H1 (cell line): ENCODE data around the gene SPIRE2.

Source experiments
- CBX5 ChIP-seq: fragments of 300-800, 300-1000 bp; sonication (generic); IDR thresholded peaks from 2 replicates; pipeline ENCODE4 v1.7.1; 2016; ENCODE audit warnings: antibody characterized with exemption, low read length, low read depth
- CHD1 ChIP-seq: IDR thresholded peaks from 2 replicates; pipeline ENCODE4 v1.6.1; 2012; ENCODE audit warnings: low read depth, low read length, improper control_type of control experiment
- CREB1 ChIP-seq: IDR thresholded peaks from 2 replicates; pipeline ENCODE4 v1.6.1; 2012; ENCODE audit warnings: inconsistent platforms
- CTCF ChIP-seq, 3 experiments: IDR thresholded peaks; 1 replicate in 2 of 3; 2 replicates in 1 of 3; pipeline versions ENCODE4 v1.5.1 to v1.6.1; 2011; ENCODE audit warnings: low read length in 3 of 3, mild to moderate bottlenecking in 3 of 3, inconsistent platforms in 2 of 3, low read depth in 1 of 3, moderate library complexity in 1 of 3; ENCODE audit not compliant: insufficient read depth in 1 of 3; ENCODE audit errors: control extremely low read depth in 1 of 3
- MAFK ChIP-seq: IDR thresholded peaks from 2 replicates; pipeline ENCODE4 v1.6.1; 2012; ENCODE audit warnings: low read depth, mild to moderate bottlenecking, improper control_type of control experiment, low read length
- POLR2AphosphoS5 ChIP-seq: IDR thresholded peaks from 2 replicates; pipeline ENCODE4 v1.6.1; 2011; ENCODE audit warnings: low read depth, low read length
- POU5F1 ChIP-seq: IDR thresholded peaks from 2 replicates; pipeline ENCODE4 v1.6.1; 2011; ENCODE audit warnings: low read depth, mild to moderate bottlenecking, low read length, moderate library complexity
- SP2 ChIP-seq: IDR thresholded peaks from 2 replicates; pipeline ENCODE4 v1.6.1; 2012; ENCODE audit warnings: mild to moderate bottlenecking, low read length, inconsistent platforms
- SUZ12 ChIP-seq: fragments of 200-600 bp; sonication (generic); IDR thresholded peaks from 2 replicates; pipeline ENCODE4 v1.6.1; 2012; ENCODE audit warnings: mild to moderate bottlenecking, inconsistent platforms, low read length, moderate library complexity, mixed read lengths

- TF ChIP-seq CREB1 (no peak), POLR2AphosphoS5 (no peak), CTCF (IDR thresholded peaks at IDR 0.05; ENCODE audit: control extremely low read depth in 1 of 3, insufficient read depth in 1 of 3, low read depth in 1 of 3, low read length in 3 of 3) (no peak), SP2 (no peak), CBX5 (no peak), POU5F1 (no peak), CHD1 (no peak), MAFK (no peak), SUZ12 (no peak)
These were observed 13.0 kb downstream of the SPIRE2 start for GRCh38 chr16:89841275-89841674.
